ENCODE measurements around the gene ELL. TPM values are rescaled to one million over a fixed set of nuclear protein-coding genes. Genes with fewer than 3 reads are reported as not detected.

The ELL gene
- total RNA-seq, 1 experiment from 2014 or later, result 14.6 TPM

GRCh38 chr19:18507727-18508440, 14.0 kb downstream of the ELL start:
- intact Hi-C loops (cut with micrococcal nuclease; ENCODE audit: unreplicated experiment), result no loop called here
- Histone ChIP-seq H3K27me3 (ENCODE audit: insufficient read depth, low read depth) (no peaks in the 10 kb centered on the region), H3K9me2 (ENCODE audit: insufficient read depth) (no peaks in the 10 kb centered on the region), H3K4me2 (no peak overlapping the region), H3K27ac (no peak overlapping the region), H4K20me1 (ENCODE audit: insufficient read depth) (peaks cover 98% of the 10 kb centered on the region), H3K36me3 (ENCODE audit: low read depth) (no peaks in the 10 kb centered on the region), H3K4me3 (no peak overlapping the region), H3F3A (ENCODE audit: insufficient read depth, low read depth) (no peaks in the 10 kb centered on the region; the same call in 1 of the 2 replicates), H3K9me3 (ENCODE audit: insufficient read depth, low read depth) (no peaks in the 10 kb centered on the region), H2AFZ (no peak overlapping the region), H3K4me1 (replicated peaks; ENCODE audit: insufficient read depth) (peaks cover 18% of the 10 kb centered on the region), H3K79me2 (ENCODE audit: low read depth) (peaks cover 98% of the 10 kb centered on the region)
- no peak for DNase-seq
- ChIA-PET CTCF (interaction anchor here (1.0 kb wide), 1 partner anchor 13 kb away, joined by 3 read pairs; no protein-coding TSS in a partner anchor), POLR2A (ENCODE audit: unreplicated experiment) (no interaction called here)
- no peak for TF ChIP-seq CTCF (conservative IDR thresholded peaks at IDR 0.05)
- TF ChIP-seq EZH2 (IDR thresholded peaks at IDR 0.05; ENCODE audit: low read depth), result no peak
- no TSS peak for BruUV-seq (replicated peaks)

GRCh38 chr19:18507021-18507726, 14.7 kb downstream of the ELL start:
- peaks cover 98% of the 10 kb centered on the region for H3K79me2 ChIP-seq (ENCODE audit: low read depth)
- H3K27me3 ChIP-seq (ENCODE audit: insufficient read depth, low read depth), result no peaks in the 10 kb centered on the region
- no peak overlapping the region for H3K4me3 ChIP-seq
- peaks cover 98% of the 10 kb centered on the region for H4K20me1 ChIP-seq (ENCODE audit: insufficient read depth)
- H3K9me2 ChIP-seq (ENCODE audit: insufficient read depth), result no peaks in the 10 kb centered on the region
- no TSS peak for BruUV-seq (replicated peaks)
- TF ChIP-seq EZH2 (IDR thresholded peaks at IDR 0.05; ENCODE audit: low read depth) (no peak), CTCF (conservative IDR thresholded peaks at IDR 0.05) (no peak)
- no peak overlapping the region for H3K27ac ChIP-seq
- POLR2A ChIA-PET (ENCODE audit: unreplicated experiment), result no interaction called here
- H3K9me3 ChIP-seq (ENCODE audit: insufficient read depth, low read depth), result no peaks in the 10 kb centered on the region
- no peaks in the 10 kb centered on the region for H3K36me3 ChIP-seq (ENCODE audit: low read depth)
- DNase-seq, result peak in 1 of 2 experiments; percentile 21
- intact Hi-C loops (cut with micrococcal nuclease; ENCODE audit: unreplicated experiment), result no loop called here
- H2AFZ ChIP-seq, result no peak overlapping the region
- CTCF ChIA-PET, result interaction anchor here (0.6 to 1.0 kb wide), 3 partner anchors 13 to 237 kb away, joined by 3 read pairs; no protein-coding TSS in a partner anchor
- no peaks in the 10 kb centered on the region; the same call in 1 of the 2 replicates for H3F3A ChIP-seq (ENCODE audit: insufficient read depth, low read depth)
- H3K4me1 ChIP-seq (replicated peaks; ENCODE audit: insufficient read depth), result peaks cover 15% of the 10 kb centered on the region
- H3K4me2 ChIP-seq, result peak overlapping the region; percentile 17; the same call in 1 of the 2 replicates

DNA sequence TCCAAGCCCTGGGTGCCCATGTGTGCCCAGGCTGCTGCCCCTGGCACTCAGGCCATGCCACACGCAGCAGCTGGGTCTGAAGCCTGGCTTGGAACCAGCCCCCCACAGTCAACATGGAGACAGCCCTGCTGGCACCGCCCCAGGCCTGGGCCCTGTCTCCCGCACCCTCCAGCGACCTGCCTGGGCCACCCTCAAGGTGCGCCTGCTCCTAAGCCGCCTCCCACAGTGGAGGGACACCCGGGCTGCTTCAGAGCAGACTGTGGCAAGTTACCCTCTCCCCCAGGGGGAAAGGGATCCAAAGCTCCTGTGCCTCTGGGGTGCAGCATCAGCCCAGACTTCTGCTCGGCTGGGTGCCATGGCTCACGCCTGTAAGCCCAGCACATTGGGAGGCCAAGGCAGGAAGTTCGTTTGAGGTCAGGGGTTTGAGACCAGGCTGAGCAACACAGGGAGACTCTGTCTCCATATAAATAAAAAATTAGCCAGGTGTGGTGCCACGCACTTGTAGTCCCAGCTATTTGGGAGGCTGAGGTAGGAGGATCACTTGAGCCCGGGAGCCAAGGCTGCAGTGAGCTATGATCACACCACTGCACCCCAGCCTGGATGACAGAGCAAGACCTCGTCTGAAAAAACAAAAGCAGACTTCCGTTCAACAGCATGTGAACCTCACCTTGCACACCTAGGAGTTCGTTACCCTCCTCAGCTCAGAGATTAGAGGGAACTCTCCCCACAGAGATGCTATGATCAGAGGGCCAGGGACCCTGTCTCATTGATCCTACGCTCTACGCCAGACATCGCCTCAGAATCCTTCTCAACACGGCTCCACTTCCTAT, 15.6 kb downstream of the ELL start:
- H3K27me3 ChIP-seq (ENCODE audit: insufficient read depth, low read depth), result no peaks in the 10 kb centered on the region
- H3K9me3 ChIP-seq (ENCODE audit: insufficient read depth, low read depth), result no peaks in the 10 kb centered on the region
- no peak for TF ChIP-seq CTCF (conservative IDR thresholded peaks at IDR 0.05)
- TF ChIP-seq EZH2 (IDR thresholded peaks at IDR 0.05; ENCODE audit: low read depth), result no peak
- peaks cover 98% of the 10 kb centered on the region for H3K79me2 ChIP-seq (ENCODE audit: low read depth)
- CTCF ChIA-PET, result interaction anchor here (0.6 to 1.0 kb wide), 2 partner anchors 14 to 344 kb away, joined by 3 read pairs; no protein-coding TSS in a partner anchor
- no peaks in the 10 kb centered on the region; the same call in 1 of the 2 replicates for H3F3A ChIP-seq (ENCODE audit: insufficient read depth, low read depth)
- BruUV-seq (replicated peaks), result no TSS peak
- no peak for DNase-seq
- H3K4me1 ChIP-seq (replicated peaks; ENCODE audit: insufficient read depth), result peaks cover 15% of the 10 kb centered on the region
- intact Hi-C loops (cut with micrococcal nuclease; ENCODE audit: unreplicated experiment), result no loop called here
- no peak overlapping the region for H3K4me3 ChIP-seq
- POLR2A ChIA-PET (ENCODE audit: unreplicated experiment), result no interaction called here
- no peaks in the 10 kb centered on the region for H3K36me3 ChIP-seq (ENCODE audit: low read depth)
- no peak overlapping the region for H2AFZ ChIP-seq
- peaks cover 98% of the 10 kb centered on the region for H4K20me1 ChIP-seq (ENCODE audit: insufficient read depth)
- H3K27ac ChIP-seq, result no peak overlapping the region
- H3K4me2 ChIP-seq, result no peak overlapping the region
- H3K9me2 ChIP-seq (ENCODE audit: insufficient read depth), result no peaks in the 10 kb centered on the region
